HuH-7.5 (cell line): ENCODE results near the gene ENPP1.
"Not testable (repeated sequence)": the region's sequence is repeated elsewhere in the genome, so short reads cannot be mapped to it uniquely, and the experiment has no call there.

Experiments
- DNase-seq: peaks from one replicate; pipeline ENCODE4 v3.0.0; 2011; ENCODE audit warnings: low spot score

ENPP1 gene

GRCh38 chr6:131831392-131831791 is 23.6 kb downstream of the ENPP1 start:
- DNase-seq, result no peak

DNA sequence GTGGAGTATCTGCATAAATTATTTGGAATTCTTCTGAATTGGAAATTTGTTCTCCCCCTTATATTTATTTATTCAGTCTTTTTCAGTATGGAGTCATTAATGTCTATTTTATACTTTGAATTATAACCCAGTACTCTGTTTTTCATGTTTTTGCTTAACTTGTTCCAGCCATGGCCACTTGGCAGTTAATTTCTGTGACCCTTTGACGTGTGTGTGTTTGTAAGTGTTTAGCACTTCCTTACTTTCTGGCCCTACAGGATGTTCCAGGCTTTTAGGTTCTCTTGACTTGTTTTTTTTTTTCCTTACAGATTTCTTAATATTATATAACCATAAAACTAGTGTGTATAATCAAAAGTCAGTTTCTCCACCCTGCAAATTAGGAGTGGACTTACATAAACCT is 24.1 kb downstream of the ENPP1 start:
- DNase-seq, result no peak

- no peak for DNase-seq
These were observed 24.5 kb downstream of the ENPP1 start for GRCh38 chr6:131832363-131832762.

DNA sequence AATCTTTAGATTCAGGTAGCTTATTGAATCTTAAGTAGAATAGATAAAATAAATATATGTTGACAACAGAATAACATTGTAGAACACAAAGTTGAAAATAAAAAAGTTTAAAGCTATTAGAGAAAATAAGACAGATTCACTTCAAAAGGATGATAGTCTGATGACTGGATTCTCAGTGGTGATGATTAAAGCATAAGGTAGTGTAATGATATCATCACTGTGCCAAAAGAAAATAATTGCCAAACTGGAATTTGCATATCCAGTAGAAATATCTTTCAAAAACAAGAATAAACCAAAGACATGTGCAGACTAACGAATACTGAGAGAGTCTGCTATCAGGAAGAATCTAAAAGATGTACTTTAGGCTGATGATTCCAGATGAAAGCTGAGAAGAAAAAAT is 30.2 kb downstream of the ENPP1 start:
- DNase-seq, result no peak

DNA sequence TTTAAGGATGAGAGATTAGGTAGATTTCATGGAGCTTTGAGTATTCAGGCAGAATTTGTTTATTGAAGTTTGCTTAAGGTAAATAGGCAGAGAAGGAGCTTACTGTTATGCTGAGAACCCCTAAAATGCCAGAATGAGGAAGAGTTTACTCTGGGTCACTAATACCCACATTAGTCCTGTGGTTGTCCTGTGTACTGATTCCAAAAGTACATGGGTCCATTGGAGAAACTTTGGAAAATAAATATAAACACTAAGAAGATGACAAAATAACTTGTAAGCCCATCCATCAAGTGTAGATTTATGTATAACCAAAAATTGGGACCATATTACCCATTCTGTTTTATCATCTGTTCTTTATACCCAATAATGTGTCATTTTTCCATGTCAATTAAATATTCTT is 31.6 kb downstream of the ENPP1 start:
- no peak for DNase-seq

DNA sequence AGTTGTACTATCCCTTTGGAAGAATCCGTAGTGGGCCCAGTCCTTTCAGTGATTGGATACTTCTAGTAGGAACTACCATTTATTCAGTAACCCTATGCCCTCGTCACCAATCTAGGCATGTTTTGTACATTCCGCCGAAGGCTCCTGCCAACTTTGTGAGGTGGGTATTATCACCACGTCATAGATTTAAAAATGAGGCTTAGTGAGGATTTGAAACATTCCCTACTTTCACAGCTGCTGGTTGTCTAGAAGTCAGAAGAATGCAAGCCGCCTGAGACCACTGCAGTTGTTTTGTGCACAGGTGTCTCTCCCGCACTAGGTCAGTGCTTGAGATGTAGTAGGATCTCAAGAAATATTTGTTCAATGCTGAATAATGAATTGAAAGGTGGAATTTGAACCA is 32.6 kb downstream of the ENPP1 start:
- no peak for DNase-seq

GRCh38 chr6:131840936-131841583 is 33.2 kb downstream of the ENPP1 start:
- DNase-seq, result no peak

DNA sequence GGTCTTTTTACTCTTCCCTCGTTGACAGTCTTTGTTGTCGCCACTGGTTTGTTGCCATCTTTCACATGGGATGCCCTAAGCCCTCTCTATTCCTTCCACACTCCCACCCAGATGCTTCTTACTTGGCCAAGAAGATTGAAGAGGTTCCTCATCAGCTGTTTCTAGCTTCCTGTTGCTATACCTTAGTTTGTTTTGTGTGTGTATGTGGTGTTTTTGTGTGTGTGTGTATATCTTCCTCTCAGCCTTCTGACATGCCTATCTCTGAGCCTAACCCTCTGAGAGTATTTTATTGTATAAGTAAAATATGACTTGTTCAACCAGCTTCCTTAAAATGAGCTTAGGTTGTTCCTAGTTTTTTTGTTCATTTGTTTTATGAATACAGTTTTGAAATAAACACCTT is 35.9 kb downstream of the ENPP1 start:
- no peak for DNase-seq

DNA sequence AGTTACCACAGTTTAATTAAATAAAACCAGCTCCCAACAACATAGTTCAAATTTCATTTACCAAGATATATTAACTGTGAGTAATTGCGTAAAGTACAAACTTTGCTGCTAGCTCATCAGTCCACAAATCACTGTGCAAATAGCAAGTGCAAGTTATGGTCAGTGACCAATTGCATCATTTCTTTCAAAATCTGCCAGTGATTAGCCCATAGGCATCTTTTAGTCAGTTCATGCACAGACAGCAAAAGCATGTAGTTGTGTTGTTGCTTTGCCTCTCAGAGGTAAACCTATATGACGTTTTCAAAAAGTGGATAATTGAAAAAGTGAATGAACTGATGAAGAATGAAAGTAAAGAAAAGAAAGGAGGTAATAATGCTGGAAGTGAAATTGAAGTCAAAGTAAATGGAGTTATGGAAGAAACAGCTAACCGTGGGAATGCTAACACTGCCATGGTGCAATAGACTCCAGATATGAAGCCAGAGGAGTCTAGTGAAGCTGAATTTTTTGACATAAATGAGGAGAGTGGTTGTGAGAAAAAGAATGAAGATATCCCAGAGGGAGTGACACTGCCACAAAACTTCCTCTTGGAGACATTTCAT is 36.5 kb downstream of the ENPP1 start:
- no peak for DNase-seq

GRCh38 chr6:131846023-131846663 is 38.3 kb downstream of the ENPP1 start:
- no peak for DNase-seq

DNA sequence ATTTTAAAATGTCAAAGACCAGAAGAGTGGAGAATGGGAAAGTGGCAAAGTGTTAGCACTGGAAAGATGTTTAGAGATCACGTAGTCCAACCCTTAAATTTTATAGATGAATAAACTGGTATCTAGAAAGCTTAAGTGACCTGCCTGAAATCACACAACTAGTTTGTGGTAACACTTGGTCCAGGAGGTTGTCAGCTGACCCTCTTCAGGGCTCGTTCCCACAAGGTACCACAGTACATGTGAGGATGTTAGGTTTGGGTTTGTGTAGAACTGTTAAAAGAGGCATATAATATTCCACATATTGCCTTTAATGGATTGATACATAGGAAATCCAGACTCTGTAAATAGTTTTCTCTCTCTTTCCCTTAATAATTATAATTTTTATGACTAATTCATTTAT is 39.1 kb downstream of the ENPP1 start:
- DNase-seq, result no peak

GRCh38 chr6:131849799-131850198 is 42.0 kb downstream of the ENPP1 start:
- DNase-seq, result no peak

- no peak for DNase-seq
These were observed 43.4 kb downstream of the ENPP1 start for GRCh38 chr6:131851049-131851769.

DNA sequence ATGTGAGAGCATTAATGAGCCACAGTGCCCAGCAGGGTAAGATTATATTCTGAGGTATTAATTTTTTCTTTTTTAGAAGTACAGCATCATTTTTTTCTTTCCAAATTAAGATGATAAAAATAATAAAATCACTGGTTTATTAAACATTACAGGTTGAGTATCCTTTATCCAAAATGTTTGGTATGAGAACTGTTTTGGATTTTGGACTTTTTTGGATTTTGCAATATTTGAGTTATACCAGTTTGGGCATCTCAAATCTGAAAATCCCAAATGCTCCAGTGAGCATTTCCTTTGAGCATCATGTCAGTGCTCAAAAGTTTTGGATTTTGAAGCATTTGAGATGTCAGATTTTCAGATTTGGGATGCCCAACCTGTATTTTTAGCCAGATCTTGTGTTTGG is 44.4 kb downstream of the ENPP1 start:
- no peak for DNase-seq

GRCh38 chr6:131854803-131855202 is 47.0 kb downstream of the ENPP1 start:
- no peak for DNase-seq

DNA sequence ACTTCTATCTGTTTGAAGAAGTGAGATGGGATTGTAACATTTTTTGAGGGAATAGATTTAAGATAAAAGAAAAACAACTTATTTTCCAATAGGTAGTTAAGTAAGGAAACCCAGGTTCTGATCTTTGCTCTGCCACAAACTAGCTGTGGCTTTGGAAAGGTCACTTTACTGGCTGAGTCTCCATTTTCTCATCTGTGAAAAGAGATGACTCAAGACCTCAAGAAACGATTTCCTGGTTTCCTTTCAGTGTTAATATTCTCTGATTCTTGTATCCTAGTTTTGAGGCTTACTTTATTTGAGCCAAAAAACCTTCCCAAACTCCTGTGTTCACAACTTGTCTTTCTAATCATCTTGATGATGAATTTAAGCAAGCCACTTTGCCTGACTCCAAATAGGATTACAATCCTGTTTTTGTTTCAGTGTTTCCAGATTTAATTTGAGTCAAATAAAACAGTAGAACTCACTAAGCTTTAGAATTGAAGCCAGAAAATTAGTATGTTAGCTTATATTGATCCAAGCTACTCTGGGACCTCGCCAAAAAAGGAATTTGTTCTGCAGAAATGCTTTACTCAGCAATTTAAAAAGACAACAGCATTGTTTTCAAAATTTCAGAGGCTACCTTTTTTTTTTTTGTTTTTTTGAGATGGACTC is 51.1 kb downstream of the ENPP1 start:
- DNase-seq, result no peak

DNA sequence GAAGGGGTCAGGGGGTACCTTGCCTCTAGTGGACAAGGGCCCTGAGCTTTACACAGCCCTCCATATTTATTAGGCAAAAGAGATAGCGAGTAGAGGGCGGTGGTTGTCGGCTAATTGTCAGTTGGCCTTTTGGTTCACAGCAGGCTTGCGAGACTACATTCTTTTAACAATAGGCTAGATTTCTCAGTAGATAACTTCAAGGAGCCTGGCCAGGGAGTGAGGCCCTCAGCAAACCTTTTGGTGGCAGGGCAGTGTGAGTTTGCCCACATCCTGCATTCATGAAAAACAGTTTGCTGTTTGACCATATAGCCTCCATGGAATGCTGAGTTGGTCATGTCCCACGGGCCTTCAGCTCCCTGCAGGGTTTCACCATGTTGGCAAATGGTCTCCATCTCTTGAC is 51.8 kb downstream of the ENPP1 start:
- DNase-seq, result not testable (repeated sequence)

DNA sequence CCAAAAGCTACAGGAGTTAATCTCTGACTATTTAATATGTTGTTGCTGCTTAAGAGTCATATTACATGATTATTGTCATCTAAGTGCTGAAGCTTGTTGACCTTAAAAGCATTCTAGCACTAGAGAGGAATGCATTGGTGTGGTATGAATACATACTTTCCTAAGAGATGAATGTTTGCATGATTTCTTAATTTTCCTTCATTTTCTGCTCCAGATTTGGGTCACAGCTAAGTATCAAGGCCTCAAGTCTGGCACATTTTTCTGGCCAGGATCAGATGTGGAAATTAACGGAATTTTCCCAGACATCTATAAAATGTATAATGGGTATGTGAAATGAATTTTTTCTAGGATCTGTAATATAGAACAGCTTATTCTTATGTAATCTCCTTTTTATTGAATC is 53.6 kb downstream of the ENPP1 start:
- no peak for DNase-seq

DNA sequence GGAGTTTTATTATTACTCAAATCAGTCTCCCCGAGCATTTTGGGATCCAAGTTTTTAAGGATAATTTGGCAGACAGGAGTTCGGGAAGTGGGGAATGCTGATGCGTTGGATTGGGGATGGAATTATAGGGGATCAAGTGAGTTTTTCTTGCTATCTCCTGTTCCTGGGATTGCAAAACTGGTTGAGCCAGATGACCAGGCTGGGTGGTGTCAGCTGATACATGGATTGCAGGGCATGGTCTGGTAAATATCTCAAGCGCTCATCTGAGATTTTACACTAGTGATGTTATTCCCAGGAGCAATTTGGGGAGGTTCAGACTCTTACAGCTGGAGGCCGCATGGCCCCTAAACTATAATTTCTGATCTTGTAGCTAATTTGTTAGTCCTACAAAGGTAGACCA is 54.7 kb downstream of the ENPP1 start:
- DNase-seq, result no peak

GRCh38 chr6:131867744-131868143 is 59.9 kb downstream of the ENPP1 start:
- DNase-seq, result no peak

DNA sequence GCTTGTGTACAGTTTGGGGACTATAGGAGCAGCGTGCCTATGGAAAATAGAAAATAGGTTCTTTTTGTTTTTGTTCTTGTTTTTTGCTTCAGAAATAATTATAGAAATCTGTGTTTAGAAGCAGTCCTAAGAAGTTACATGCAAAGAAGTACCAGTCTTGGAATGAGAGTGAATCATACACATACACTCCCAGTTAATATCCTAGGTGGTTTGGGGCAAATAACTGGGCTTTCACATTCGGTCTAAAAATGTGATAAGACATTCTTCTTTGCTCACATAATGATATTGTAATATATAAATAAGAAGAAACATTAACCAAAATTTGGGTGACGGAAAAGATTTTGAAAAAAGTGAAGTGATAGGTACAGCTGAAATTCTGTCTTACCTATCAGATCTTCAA is 61.0 kb downstream of the ENPP1 start:
- DNase-seq, result no peak

DNA sequence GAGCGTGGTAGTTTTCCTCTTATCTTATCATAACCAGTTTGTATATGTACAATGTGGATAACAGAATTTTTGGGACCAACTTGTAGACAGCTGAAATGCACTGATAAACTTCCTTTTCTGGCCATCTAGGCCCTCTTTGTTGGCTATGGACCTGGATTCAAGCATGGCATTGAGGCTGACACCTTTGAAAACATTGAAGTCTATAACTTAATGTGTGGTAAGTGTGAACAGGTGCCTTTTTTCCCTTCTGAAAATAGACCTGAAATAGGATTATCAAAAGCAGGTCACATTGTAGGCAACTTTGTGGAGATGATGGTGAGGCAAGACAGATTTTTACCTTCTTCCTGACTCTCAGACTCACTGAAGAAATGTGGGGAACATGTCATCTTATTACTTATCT is 67.8 kb downstream of the ENPP1 start:
- DNase-seq, result no peak

DNA sequence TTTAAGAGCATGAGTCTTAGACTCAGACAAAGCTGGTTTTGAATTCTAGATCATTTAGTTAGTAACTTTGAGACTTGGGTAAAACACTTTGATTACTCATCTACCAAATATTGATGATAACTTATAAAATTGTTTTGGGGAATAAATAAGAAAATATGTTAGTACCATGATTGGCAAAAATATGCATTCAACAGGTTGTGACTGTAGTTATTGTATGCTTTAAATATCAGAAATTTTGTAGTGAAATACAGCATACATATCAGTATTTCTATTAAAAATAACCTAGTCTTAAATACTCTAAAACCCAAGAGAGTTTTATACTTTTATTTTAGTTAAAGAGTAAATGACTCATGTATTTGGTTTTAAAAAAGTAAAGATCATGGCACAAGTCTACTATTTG is 68.7 kb downstream of the ENPP1 start:
- no peak for DNase-seq
